Measurements from ENCODE around the gene ACP3. TPM values are rescaled to one million over a fixed set of nuclear protein-coding genes. Genes with fewer than 3 reads are reported as not detected.
A peak's percentile ranks its signal among the peaks of the same experiment; 100 is the strongest.

ACP3 gene
- total RNA-seq, 1 experiment from 2014 or later, result 0.80 TPM

GRCh38 chr3:132311841-132312240 is 5.4 kb upstream of the ACP3 start:
- no peak for DNase-seq (ENCODE audit: low read depth)

- DNase-seq (ENCODE audit: low read depth), result no peak
Observed at GRCh38 chr3:132315851-132316250, 1.4 kb upstream of the ACP3 start.

- peak; percentile 49 for DNase-seq (ENCODE audit: low read depth)
Observed at GRCh38 chr3:132318451-132318850, 1.2 kb downstream of the ACP3 start.

GRCh38 chr3:132321304-132321703 is 4.1 kb downstream of the ACP3 start:
- DNase-seq (ENCODE audit: low read depth), result no peak

GRCh38 chr3:132325103-132325606 is 7.9 kb downstream of the ACP3 start:
- no peak for DNase-seq (ENCODE audit: low read depth)

GRCh38 chr3:132325634-132326033 is 8.4 kb downstream of the ACP3 start:
- DNase-seq (ENCODE audit: low read depth), result no peak

- no peak for DNase-seq (ENCODE audit: low read depth)
Observed at GRCh38 chr3:132326251-132326650, 9.0 kb downstream of the ACP3 start.

- no peak for DNase-seq (ENCODE audit: low read depth)
Observed at GRCh38 chr3:132332082-132332481, 14.9 kb downstream of the ACP3 start.

GRCh38 chr3:132332508-132332907 is 15.3 kb downstream of the ACP3 start:
- DNase-seq (ENCODE audit: low read depth), result no peak

- DNase-seq (ENCODE audit: low read depth), result no peak
Observed at GRCh38 chr3:132341746-132342145, 24.5 kb downstream of the ACP3 start.

- DNase-seq (ENCODE audit: low read depth), result peak; percentile 25
Observed at GRCh38 chr3:132342183-132342582, 25.0 kb downstream of the ACP3 start.

GRCh38 chr3:132342610-132343009 is 25.4 kb downstream of the ACP3 start:
- DNase-seq (ENCODE audit: low read depth), result no peak

GRCh38 chr3:132343018-132343612 is 25.9 kb downstream of the ACP3 start:
- DNase-seq (ENCODE audit: low read depth), result peak; percentile 48

GRCh38 chr3:132344666-132345280 is 27.6 kb downstream of the ACP3 start:
- peak; percentile 42 for DNase-seq (ENCODE audit: low read depth)

- peak; percentile 85 for DNase-seq (ENCODE audit: low read depth)
Observed at GRCh38 chr3:132346841-132347736, 29.9 kb downstream of the ACP3 start.

- DNase-seq (ENCODE audit: low read depth), result no peak
Observed at GRCh38 chr3:132347811-132348210, 30.6 kb downstream of the ACP3 start.

- no peak for DNase-seq (ENCODE audit: low read depth)
Observed at GRCh38 chr3:132348531-132348930, 31.3 kb downstream of the ACP3 start.

GRCh38 chr3:132350814-132351213 is 33.6 kb downstream of the ACP3 start:
- DNase-seq (ENCODE audit: low read depth), result no peak

- no peak for DNase-seq (ENCODE audit: low read depth)
Observed at GRCh38 chr3:132351222-132351806, 34.1 kb downstream of the ACP3 start.

- DNase-seq (ENCODE audit: low read depth), result peak; percentile 64
Observed at GRCh38 chr3:132352556-132353143, 35.4 kb downstream of the ACP3 start.

GRCh38 chr3:132354916-132355702 is 37.9 kb downstream of the ACP3 start:
- DNase-seq (ENCODE audit: low read depth), result no peak
